ENCODE results near the gene DNAJC3.
"Not testable (repeated sequence)": the region's sequence is repeated elsewhere in the genome, so short reads cannot be mapped to it uniquely, and the experiment has no call there.

DNAJC3 gene

GRCh38 chr13:95671597-95671996 is 5.3 kb upstream of the DNAJC3 start:
- TF ChIP-seq Cebpa-rat (IDR thresholded peaks at IDR 0.05): no peak
- Histone ChIP-seq H3K4me2 (no peak overlapping the region), H3K36me3 (peaks cover 26% of the 10 kb centered on the region), H3K27me3 (no peaks in the 10 kb centered on the region), H3K4me1 (peaks cover 10% of the 10 kb centered on the region), H3K9me3 (peaks cover 68% of the 10 kb centered on the region), H4K20me1 (no peaks in the 10 kb centered on the region), H3K9ac (no peak overlapping the region), H3K27ac (no peak overlapping the region), H3K4me3 (no peak overlapping the region)

GRCh38 chr13:95676105-95676761 is 706 bp upstream of the DNAJC3 start:
- peak overlapping the region; percentile 97 for H3K9ac ChIP-seq
- peaks cover 14% of the 10 kb centered on the region for H3K36me3 ChIP-seq
- TF ChIP-seq Cebpa-rat (IDR thresholded peaks at IDR 0.05): no peak
- H3K9me3 ChIP-seq: peaks cover 29% of the 10 kb centered on the region
- H3K4me1 ChIP-seq: peaks cover 27% of the 10 kb centered on the region
- peaks cover 23% of the 10 kb centered on the region; the same call in 1 of the 2 replicates for H4K20me1 ChIP-seq
- H3K27ac ChIP-seq: peak overlapping the region; percentile 92
- peak overlapping the region; percentile 90 for H3K4me2 ChIP-seq
- H3K27me3 ChIP-seq: no peaks in the 10 kb centered on the region
- H3K4me3 ChIP-seq: peak overlapping the region; percentile 96

- Histone ChIP-seq H3K36me3 (peaks cover 8% of the 10 kb centered on the region), H4K20me1 (peaks cover 23% of the 10 kb centered on the region; the same call in 1 of the 2 replicates), H3K4me1 (peaks cover 27% of the 10 kb centered on the region), H3K9ac (peak overlapping the region; percentile 97), H3K27ac (peak overlapping the region; percentile 95), H3K27me3 (no peaks in the 10 kb centered on the region), H3K9me3 (peaks cover 34% of the 10 kb centered on the region), H3K4me2 (peak overlapping the region; percentile 87), H3K4me3 (peak overlapping the region; percentile 96)
- no peak for TF ChIP-seq Cebpa-rat (IDR thresholded peaks at IDR 0.05)
Measured at GRCh38 chr13:95677564-95678266, 776 bp downstream of the DNAJC3 start.

- H3K27me3 ChIP-seq: no peaks in the 10 kb centered on the region
- H3K27ac ChIP-seq: no peak overlapping the region
- 0 out of 2 replicates have a peak overlapping the region, but pooled peaks have one; percentile 6 for H3K4me3 ChIP-seq
- H3K9me3 ChIP-seq: peaks cover 37% of the 10 kb centered on the region
- no peak for TF ChIP-seq Cebpa-rat (IDR thresholded peaks at IDR 0.05)
- H3K9ac ChIP-seq: no peak overlapping the region
- H3K4me1 ChIP-seq: peaks cover 27% of the 10 kb centered on the region
- peaks cover 13% of the 10 kb centered on the region for H3K36me3 ChIP-seq
- H4K20me1 ChIP-seq: peaks cover 23% of the 10 kb centered on the region; the same call in 1 of the 2 replicates
- H3K4me2 ChIP-seq: peak overlapping the region; percentile 87
Measured at GRCh38 chr13:95678967-95679366, 2.0 kb downstream of the DNAJC3 start.

GRCh38 chr13:95679722-95680121 is 2.8 kb downstream of the DNAJC3 start:
- Histone ChIP-seq H3K27ac (no peak overlapping the region), H3K9me3 (peaks cover 38% of the 10 kb centered on the region), H3K36me3 (peaks cover 19% of the 10 kb centered on the region), H3K9ac (no peak overlapping the region), H4K20me1 (peaks cover 23% of the 10 kb centered on the region; the same call in 1 of the 2 replicates), H3K4me1 (peaks cover 27% of the 10 kb centered on the region), H3K4me2 (no peak overlapping the region), H3K27me3 (no peaks in the 10 kb centered on the region), H3K4me3 (no peak overlapping the region)
- TF ChIP-seq Cebpa-rat (IDR thresholded peaks at IDR 0.05): no peak

GRCh38 chr13:95684418-95684817 is 7.5 kb downstream of the DNAJC3 start:
- no peak for TF ChIP-seq Cebpa-rat (IDR thresholded peaks at IDR 0.05)
- Histone ChIP-seq H3K27ac (no peak overlapping the region), H3K4me1 (0 out of 2 replicates have a peak, but pooled peaks cover under 1% of the 10 kb centered on the region), H3K36me3 (peaks cover 31% of the 10 kb centered on the region), H3K4me3 (no peak overlapping the region), H4K20me1 (peaks cover 6% of the 10 kb centered on the region; the same call in 1 of the 2 replicates), H3K27me3 (no peaks in the 10 kb centered on the region), H3K4me2 (no peak overlapping the region), H3K9ac (no peak overlapping the region), H3K9me3 (peaks cover 85% of the 10 kb centered on the region)

GRCh38 chr13:95684960-95685359 is 8.0 kb downstream of the DNAJC3 start:
- not testable (repeated sequence) for H3K4me2 ChIP-seq, H3K27me3 ChIP-seq, H4K20me1 ChIP-seq, H3K4me1 ChIP-seq, H3K27ac ChIP-seq, H3K4me3 ChIP-seq, H3K9ac ChIP-seq
- Histone ChIP-seq H3K9me3 (peaks cover 89% of the 10 kb centered on the region), H3K36me3 (peaks cover 31% of the 10 kb centered on the region)

GRCh38 chr13:95689582-95689926 is 12.6 kb downstream of the DNAJC3 start:
- no peaks in the 10 kb centered on the region for H3K4me1 ChIP-seq
- H3K36me3 ChIP-seq: peaks cover 21% of the 10 kb centered on the region
- no peak overlapping the region for H3K9ac ChIP-seq
- no peaks in the 10 kb centered on the region for H3K27me3 ChIP-seq
- peaks cover 61% of the 10 kb centered on the region for H3K9me3 ChIP-seq
- no peak overlapping the region for H3K27ac ChIP-seq
- no peak overlapping the region for H3K4me2 ChIP-seq
- peaks cover 6% of the 10 kb centered on the region; the same call in 1 of the 2 replicates for H4K20me1 ChIP-seq
- TF ChIP-seq Cebpa-rat (IDR thresholded peaks at IDR 0.05): no peak
- H3K4me3 ChIP-seq: no peak overlapping the region

GRCh38 chr13:95690986-95691385 is 14.0 kb downstream of the DNAJC3 start:
- peaks cover 12% of the 10 kb centered on the region for H3K36me3 ChIP-seq
- H3K9ac ChIP-seq, H4K20me1 ChIP-seq, H3K4me3 ChIP-seq, H3K4me2 ChIP-seq, H3K27me3 ChIP-seq, H3K4me1 ChIP-seq, H3K27ac ChIP-seq: not testable (repeated sequence)
- peaks cover 47% of the 10 kb centered on the region for H3K9me3 ChIP-seq

GRCh38 chr13:95697052-95697680 is 20.2 kb downstream of the DNAJC3 start:
- no peak overlapping the region for H3K4me3 ChIP-seq
- H3K9ac ChIP-seq: no peak overlapping the region
- no peaks in the 10 kb centered on the region; the same call in 1 of the 2 replicates for H3K9me3 ChIP-seq
- peaks cover 7% of the 10 kb centered on the region for H3K36me3 ChIP-seq
- TF ChIP-seq Cebpa-rat (IDR thresholded peaks at IDR 0.05): no peak
- no peaks in the 10 kb centered on the region for H3K4me1 ChIP-seq
- H3K4me2 ChIP-seq: no peak overlapping the region
- H3K27ac ChIP-seq: no peak overlapping the region
- peaks cover 39% of the 10 kb centered on the region for H4K20me1 ChIP-seq
- no peaks in the 10 kb centered on the region for H3K27me3 ChIP-seq
